A673 (cell line): Measurements from ENCODE around the gene RIC1. TPM values are rescaled to one million over a fixed set of nuclear protein-coding genes. Genes with fewer than 3 reads are reported as not detected.
"Not testable (repeated sequence)": the region's sequence is repeated elsewhere in the genome, so short reads cannot be mapped to it uniquely, and the experiment has no call there.

Source experiments
- BruUV-seq: library from RNA; stranded (reverse); fragments of 400-500 nt; replicated peaks from 2 replicates; lab custom pipeline; 2021; lab: Mats Ljungman, UMichigan
- CTCF ChIA-PET: fragments of 300-600 bp; sonication (Branson Sonifier 250); formaldehyde crosslinking; loops from one replicate; lab custom pipeline; 2022; ENCODE audit warnings: antibody characterized with exemption; lab: Charles Lee
- POLR2A ChIA-PET: fragments of 300-600 bp; sonication (Branson Sonifier 250); formaldehyde crosslinking; loops from one replicate; lab custom pipeline; 2022; ENCODE audit warnings: antibody characterized with exemption; ENCODE audit not compliant: low non-redundant PET; lab: Charles Lee
- DNase-seq: peaks from one replicate; pipeline ENCODE4 v3.0.0-alpha.2; 2015; ENCODE audit warnings: low spot score
- H3K27ac ChIP-seq: fragments of 200-600 bp; sonication (generic); 2 replicates; pipeline ENCODE4 v1.5.1; 2016; ENCODE audit warnings: mixed run types, low read depth, mild to moderate bottlenecking, mixed read lengths, antibody characterized with exemption, low read length; ENCODE audit not compliant: poor library complexity, severe bottlenecking
- H3K27me3 ChIP-seq: fragments of 200-600 bp; sonication (generic); replicated peaks from 2 replicates; pipeline ENCODE4 v1.6.1; 2017; ENCODE audit warnings: mixed run types, low read depth, mild to moderate bottlenecking, mixed read lengths, antibody characterized with exemption, low read length; ENCODE audit not compliant: insufficient read depth, poor library complexity
- H3K36me3 ChIP-seq: fragments of 200-600 bp; sonication (generic); 2 replicates; pipeline ENCODE4 v1.6.1; 2016; ENCODE audit warnings: mixed run types, mild to moderate bottlenecking, mixed read lengths, antibody characterized with exemption, low read length; ENCODE audit not compliant: insufficient read depth, poor library complexity, severe bottlenecking
- H3K4me1 ChIP-seq: fragments of 200-600 bp; sonication (generic); 2 replicates; pipeline ENCODE4 v1.6.1; 2017; ENCODE audit warnings: mixed run types, mild to moderate bottlenecking, mixed read lengths, antibody characterized with exemption, low read length; ENCODE audit not compliant: insufficient read depth, poor library complexity, severe bottlenecking
- H3K4me3 ChIP-seq: fragments of 200-600 bp; sonication (generic); 2 replicates; pipeline ENCODE4 v1.5.1; 2016; ENCODE audit warnings: low read depth, mixed run types, mild to moderate bottlenecking, mixed read lengths, low read length; ENCODE audit not compliant: poor library complexity, severe bottlenecking
- H3K9me3 ChIP-seq: fragments of 200-600 bp; sonication (generic); 2 replicates; pipeline ENCODE4 v1.6.1; 2016; ENCODE audit warnings: mixed run types, low read depth, mild to moderate bottlenecking, mixed read lengths, antibody characterized with exemption, low read length; ENCODE audit not compliant: poor library complexity, severe bottlenecking
- EZH2 ChIP-seq: fragments of 200-600 bp; sonication (generic); IDR thresholded peaks from 2 replicates; pipeline ENCODE4 v1.6.1; 2017; ENCODE audit warnings: borderline replicate concordance, low read depth, mild to moderate bottlenecking, mixed read lengths, antibody characterized with exemption, low read length; ENCODE audit not compliant: poor library complexity, severe bottlenecking
- intact Hi-C: fragments of 100-400 bp; cut with micrococcal nuclease; formaldehyde crosslinking; loops from one replicate; pipeline ENCODE4 v1.10.0; 2022; ENCODE audit not compliant: unreplicated experiment
- total RNA-seq: library from RNA; stranded (reverse); gene quantifications from 2 replicates; pipeline ENCODE4 v1.2.3, GENCODE V29; 2021
- TF ChIP-seq, protein P1 (sequence below): fragments of 300-800, 200-600 bp; sonication (generic); conservative IDR thresholded peaks from 2 replicates; pipeline ENCODE4 v1.5.1; 2017; ENCODE audit warnings: low read depth, mild to moderate bottlenecking, antibody characterized with exemption, low read length, moderate library complexity, mixed read lengths

RIC1 gene
- total RNA-seq, 1 experiment from 2014 or later = 23.3 TPM

DNA sequence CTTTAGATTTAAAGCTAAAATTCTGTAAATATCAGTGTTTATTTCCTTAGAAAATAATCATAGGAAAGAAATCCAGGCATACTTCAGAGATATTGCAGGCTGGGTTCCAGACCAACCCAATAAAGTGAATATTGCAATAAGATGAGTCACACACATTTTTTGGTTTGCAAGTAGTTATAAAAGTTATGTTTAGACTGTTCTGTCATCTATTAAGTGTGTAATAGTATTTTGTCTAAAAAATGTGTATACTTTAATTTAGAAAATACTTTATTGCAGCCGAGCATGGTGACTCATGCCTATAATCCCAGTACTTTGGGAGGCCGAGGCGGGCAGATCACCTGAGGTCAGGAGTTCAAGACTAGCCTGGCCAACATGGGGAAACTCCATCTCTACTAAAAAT, 6.9 kb upstream of the RIC1 start:
- Histone ChIP-seq H3K4me3 (no peak overlapping the region), H3K27ac (no peak overlapping the region), H3K36me3 (no peaks in the 10 kb centered on the region), H3K9me3 (no peaks in the 10 kb centered on the region), H3K27me3 (no peaks in the 10 kb centered on the region), H3K4me1 (peaks cover 17% of the 10 kb centered on the region)
- BruUV-seq = no TSS peak
- no peak for DNase-seq
- no peak for TF ChIP-seq EZH2
- TF ChIP-seq, protein P1, sequence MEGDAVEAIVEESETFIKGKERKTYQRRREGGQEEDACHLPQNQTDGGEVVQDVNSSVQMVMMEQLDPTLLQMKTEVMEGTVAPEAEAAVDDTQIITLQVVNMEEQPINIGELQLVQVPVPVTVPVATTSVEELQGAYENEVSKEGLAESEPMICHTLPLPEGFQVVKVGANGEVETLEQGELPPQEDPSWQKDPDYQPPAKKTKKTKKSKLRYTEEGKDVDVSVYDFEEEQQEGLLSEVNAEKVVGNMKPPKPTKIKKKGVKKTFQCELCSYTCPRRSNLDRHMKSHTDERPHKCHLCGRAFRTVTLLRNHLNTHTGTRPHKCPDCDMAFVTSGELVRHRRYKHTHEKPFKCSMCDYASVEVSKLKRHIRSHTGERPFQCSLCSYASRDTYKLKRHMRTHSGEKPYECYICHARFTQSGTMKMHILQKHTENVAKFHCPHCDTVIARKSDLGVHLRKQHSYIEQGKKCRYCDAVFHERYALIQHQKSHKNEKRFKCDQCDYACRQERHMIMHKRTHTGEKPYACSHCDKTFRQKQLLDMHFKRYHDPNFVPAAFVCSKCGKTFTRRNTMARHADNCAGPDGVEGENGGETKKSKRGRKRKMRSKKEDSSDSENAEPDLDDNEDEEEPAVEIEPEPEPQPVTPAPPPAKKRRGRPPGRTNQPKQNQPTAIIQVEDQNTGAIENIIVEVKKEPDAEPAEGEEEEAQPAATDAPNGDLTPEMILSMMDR = no peak
- ChIA-PET POLR2A (no interaction called here), CTCF (no interaction called here)
- intact Hi-C loops = no loop called here

DNA sequence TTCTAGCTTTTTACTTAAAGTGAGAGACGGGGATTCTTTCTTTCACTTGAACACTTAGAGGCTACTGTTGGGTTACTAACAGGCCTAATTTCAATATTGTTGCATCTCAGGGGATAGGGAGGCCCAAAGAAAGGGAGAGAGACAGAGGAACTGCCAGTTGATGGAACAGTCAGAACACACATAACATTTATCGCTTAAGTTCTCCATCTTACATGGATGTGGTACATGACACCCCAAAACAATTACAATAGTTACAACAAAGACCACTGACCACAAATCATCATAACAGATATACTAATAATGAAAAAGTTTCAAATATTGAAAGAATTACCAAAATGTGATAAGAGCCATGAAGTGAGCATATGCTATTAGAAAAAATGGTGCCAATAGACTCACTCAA, 4.3 kb upstream of the RIC1 start:
- intact Hi-C loops = loop anchor here (5.0 kb wide), 2 partner anchors 208 to 383 kb away; partner anchors contain the start of gene ERMP1
- ChIA-PET POLR2A (interaction anchor here (0.6 kb wide), 1 partner anchor 637 kb away, joined by 9 read pairs; no protein-coding TSS in a partner anchor), CTCF (no interaction called here)
- BruUV-seq = no TSS peak
- DNase-seq = no peak
- Histone ChIP-seq H3K27ac (no peak overlapping the region), H3K9me3 (no peaks in the 10 kb centered on the region), H3K4me1 (peaks cover 18% of the 10 kb centered on the region), H3K27me3 (no peaks in the 10 kb centered on the region), H3K4me3 (no peak overlapping the region), H3K36me3 (no peaks in the 10 kb centered on the region)
- TF ChIP-seq, protein P1 = no peak
- no peak for TF ChIP-seq EZH2

DNA sequence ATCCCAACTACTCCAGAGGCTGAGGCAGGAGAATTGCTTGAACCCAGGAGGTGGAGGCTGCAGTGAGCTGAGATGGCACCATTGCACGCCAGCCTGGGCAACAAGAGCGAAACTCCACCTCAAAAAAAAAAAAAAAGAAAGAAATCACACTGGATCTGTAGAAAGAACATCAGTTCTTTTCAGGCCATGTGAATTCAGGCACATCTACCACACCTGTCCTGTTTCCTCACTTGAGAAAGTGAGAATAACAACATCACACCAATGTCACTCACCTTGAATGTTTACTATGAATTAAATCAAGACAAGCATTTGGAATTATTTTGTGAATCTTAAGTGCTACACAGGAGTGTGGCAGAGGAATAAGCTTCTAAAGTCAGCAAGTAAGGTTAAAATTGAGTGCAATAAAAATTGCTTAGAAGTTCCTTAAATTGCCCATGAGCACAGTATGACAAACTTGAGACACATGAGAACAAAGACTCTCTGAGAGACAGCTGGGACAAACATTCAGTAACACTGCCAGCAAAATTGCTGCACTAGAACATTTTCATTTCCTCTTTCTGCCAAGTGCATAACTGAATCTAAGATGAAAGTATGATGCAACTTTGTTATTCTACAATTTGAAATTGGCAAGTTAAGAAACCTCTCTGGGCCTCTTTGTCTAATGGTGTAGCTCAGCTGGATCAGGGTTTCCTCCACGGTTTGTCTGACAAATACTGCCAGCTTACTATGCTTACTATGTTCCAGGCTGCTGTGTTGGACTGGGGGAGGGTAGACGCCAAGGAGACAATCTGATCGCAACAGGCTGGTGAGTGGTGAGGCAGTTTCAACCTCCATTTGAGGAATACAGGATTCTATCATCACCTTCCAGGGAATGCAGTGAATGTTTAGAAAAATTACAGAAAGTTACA, 1.9 kb upstream of the RIC1 start:
- peak overlapping the region; percentile 98 for H3K4me3 ChIP-seq
- no peaks in the 10 kb centered on the region for H3K9me3 ChIP-seq
- H3K4me1 ChIP-seq = peaks cover 24% of the 10 kb centered on the region
- TF ChIP-seq, protein P1 = no peak
- TF ChIP-seq EZH2 = no peak
- no peaks in the 10 kb centered on the region for H3K27me3 ChIP-seq
- no peaks in the 10 kb centered on the region for H3K36me3 ChIP-seq
- ChIA-PET CTCF (interaction anchor here (0.6 kb wide), 2 partner anchors 40 to 877 kb away, joined by 3 to 5 read pairs; no protein-coding TSS in a partner anchor), POLR2A (interaction anchor here (0.6 kb wide), 2 partner anchors 487 to 910 kb away, joined by 3 to 6 read pairs; no protein-coding TSS in a partner anchor)
- BruUV-seq = no TSS peak
- intact Hi-C loops = loop anchor here (5.0 kb wide), 2 partner anchors 205 to 380 kb away; partner anchors contain the start of gene ERMP1
- DNase-seq = peak; percentile 86
- H3K27ac ChIP-seq = peak overlapping the region; percentile 94

DNA sequence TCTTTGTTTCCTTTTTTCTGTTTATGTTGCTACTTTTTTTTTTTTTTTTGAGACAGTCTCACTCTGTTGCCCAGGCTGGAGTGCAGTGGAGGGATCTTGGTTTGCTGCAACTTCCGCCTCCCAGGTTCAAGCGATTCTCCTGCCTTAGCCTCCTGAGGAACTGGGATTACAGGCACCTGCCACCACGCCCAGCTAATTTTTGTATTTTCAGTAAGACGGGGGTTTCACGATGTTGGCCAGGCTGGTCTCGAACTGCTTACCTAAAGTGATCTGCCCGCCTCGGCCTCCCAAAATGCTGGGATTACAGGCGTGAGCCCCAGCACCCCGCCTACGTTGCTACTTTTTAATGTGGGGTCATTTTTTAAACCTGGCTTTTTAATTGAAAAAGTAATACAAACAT, 1.2 kb upstream of the RIC1 start:
- Histone ChIP-seq H3K27ac (peak overlapping the region; percentile 94), H3K4me1 (peaks cover 28% of the 10 kb centered on the region), H3K4me3 (peak overlapping the region; percentile 98)
- intact Hi-C loops = loop anchor here (5.0 kb wide), 2 partner anchors 205 to 380 kb away; partner anchors contain the start of gene ERMP1
- CTCF ChIA-PET, BruUV-seq, H3K36me3 ChIP-seq, DNase-seq, H3K9me3 ChIP-seq, H3K27me3 ChIP-seq: not testable (repeated sequence)
- POLR2A ChIA-PET = interaction anchor here (0.6 kb wide), 1 partner anchor 488 kb away, joined by 6 read pairs; no protein-coding TSS in a partner anchor
